ENCODE measurements around the gene EEF1A2. TPM values are rescaled to one million over a fixed set of nuclear protein-coding genes. Genes with fewer than 3 reads are reported as not detected.

EEF1A2 gene
- 88.1 and 91.0 TPM in 2 replicates for total RNA-seq (2014; rRNA removed; shearing (Covaris generic))

DNA sequence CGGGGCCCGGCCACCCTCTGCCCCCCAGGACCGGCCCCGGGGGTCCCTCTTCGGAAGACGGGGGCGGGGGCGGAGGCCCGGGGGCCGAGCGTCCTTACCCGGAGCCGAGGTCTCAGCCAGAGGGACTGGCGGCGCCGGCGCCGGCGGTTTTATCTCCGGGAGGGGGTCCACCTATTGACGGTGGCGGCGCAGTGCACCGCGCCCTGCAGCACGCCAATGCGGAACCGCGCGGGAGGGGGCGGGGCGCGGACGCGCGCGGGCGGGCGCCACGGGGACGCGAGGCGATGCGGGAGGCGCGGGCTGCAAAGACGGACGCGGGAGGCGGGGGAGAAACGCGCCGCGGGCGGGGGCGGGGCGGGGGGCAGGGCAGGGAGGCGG is at the start of gene EEF1A2:
Gene EEF1A2 (minus strand): TSS at position 124 of the 378 bp plus-strand sequence. CDS start 1,320 bp downstream, outside the sequence.
- DNase-seq (ENCODE audit: low spot score), result no peak

DNA sequence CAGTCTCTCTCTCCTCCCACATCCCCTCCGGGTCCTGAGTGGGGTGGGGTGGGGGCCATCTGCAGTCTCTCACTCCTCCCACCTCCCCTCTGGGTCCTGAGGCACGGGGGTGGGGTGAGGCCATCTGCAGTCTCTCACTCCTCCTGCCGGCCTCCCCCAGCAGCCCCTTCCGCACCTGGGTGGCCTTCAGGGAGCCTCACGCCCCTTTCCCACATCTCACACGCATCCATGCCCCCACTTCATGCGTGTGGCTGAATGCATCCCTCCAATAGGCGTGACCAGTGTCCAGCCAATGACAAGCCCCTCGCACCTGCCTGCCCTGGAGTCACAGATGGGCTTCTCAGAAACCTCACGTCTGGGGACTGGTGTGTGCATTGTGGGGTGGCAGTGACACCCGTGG is 49.7 kb upstream of the EEF1A2 start:
- no peak for DNase-seq (ENCODE audit: low spot score)

DNA sequence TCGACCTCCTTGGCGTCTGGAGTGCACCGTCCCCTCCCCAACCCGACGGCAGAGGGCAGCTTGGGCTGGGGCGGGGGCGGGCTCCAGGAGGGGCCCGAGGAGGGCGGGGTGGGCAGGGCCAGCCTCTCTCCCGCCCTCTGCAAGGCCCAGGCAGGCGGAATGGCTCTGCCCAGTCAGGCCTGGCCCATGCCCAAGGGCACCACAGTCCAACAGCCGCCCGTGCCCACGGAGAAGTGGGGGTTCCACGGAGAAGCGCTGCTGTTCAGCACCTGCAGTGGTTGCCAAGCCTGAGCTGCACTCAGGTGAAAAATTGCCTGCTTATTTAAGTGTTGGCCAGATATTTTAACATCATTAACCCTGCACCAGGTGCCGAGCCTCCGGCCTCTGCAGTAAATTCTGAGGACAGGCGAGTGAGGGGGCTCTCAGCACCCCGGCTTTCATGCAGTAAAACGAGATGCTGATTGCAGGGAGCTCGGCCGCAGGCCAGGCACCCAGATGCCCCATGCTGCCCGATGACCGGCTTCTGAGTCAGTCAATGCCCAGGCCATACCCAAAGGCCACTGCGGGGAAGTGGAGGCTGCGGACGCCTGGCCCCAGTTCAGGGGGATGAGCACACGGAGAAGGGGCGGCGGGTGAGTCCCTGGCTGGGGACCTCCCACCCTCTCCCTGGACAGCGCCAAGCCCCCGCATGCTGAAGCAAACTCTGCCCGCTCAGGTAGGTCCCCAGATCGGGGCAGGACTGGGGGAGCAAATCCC is 49.0 kb upstream of the EEF1A2 start, which contains the start of gene SRMS:
Gene SRMS (minus strand): TSS at position 25 of the 756 bp plus-strand sequence. CDS start 286 bp downstream, outside the sequence.
- DNase-seq (ENCODE audit: low spot score), result peak; percentile 26

DNA sequence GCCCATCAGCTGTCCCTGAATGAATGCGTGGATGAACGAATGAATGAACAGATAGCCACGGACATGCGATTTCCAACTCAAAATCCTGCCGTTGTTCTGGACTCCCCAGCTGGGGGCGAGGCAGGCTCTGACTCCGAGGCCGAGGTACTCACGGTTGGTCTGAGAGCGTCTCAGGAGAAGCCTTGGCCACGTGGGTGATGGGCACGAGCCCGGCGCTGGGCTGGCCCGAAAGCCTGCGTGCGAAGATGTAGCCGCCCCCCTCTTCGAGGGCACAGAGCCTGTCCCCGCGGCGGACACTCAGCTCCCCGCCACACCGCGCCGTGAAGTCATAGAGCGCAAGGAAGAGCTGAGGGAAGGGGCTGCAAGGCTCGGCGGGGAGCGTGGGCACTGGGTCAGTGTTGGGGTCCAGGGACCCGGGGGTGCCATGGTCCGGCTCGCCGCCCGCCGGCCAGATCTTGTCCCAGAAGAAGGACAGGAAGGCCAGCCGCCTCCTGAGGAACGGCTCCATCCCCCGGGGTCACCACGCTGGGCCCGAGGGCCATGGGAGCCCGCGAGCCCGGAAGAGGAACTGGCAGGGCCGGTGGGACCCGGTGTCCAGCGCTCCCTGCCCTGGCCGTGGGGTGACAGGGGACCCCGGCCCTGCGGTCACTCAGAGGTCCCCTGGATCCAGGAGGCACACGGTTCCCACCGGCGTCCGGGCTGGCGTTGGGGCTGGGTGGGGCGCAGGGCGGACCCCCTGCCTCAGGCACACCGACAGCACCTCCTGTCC is 48.3 kb upstream of the EEF1A2 start:
- DNase-seq (ENCODE audit: low spot score), result no peak

DNA sequence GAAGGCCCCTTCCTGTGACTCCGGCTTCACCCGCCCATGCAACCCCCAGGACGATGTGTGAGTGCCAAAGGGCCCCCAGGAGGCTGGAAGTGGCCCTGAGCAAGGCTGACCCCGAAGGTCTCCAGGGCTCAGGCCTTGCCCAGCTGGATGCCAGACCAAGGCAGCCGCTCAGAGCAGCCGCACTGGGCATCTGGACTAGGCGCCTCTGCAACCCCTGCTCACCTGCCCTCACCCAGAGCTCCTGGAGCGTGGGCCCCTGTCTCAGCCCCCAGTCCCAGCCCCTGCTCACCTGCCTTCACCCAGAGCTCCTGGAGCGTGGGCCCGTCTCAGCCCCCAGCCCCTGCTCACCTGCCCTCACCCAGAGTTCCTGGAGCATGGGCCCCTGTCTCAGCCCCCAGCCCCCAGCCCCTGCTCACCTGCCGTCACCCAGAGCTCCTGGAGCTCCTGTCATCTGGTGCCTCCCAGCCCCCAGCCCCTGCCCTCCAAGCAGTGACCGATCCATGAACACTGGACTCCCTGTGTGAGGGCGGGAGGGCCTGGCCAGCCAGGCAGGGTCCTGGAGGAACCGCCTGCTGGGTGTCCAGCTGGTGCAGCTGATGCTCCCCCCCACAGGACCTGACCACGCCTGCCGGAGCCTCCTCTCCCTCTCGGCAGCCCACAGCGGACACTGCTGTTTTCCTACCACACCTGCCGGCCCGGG is 47.5 kb upstream of the EEF1A2 start:
- DNase-seq (ENCODE audit: low spot score), result no peak

DNA sequence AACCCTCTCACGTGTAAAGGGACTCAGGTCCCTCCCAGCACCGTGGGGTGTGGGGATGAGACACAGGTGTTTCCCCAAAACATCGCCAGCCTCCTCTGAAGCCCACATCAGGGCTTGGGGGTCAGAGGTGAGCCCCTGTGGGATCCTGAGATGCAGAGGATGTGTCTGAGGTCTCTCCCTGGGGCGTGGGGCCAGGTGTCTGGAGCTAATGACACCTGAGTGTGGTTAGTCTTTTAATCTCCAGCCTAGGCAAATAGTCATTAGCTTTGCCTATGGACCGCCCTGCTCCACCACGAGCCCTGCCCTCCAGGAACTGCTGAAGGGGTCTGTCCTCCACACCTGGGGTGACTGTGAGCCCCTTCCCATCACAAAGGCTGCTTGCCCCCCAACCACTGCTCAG is 46.9 kb upstream of the EEF1A2 start:
- DNase-seq (ENCODE audit: low spot score), result no peak

DNA sequence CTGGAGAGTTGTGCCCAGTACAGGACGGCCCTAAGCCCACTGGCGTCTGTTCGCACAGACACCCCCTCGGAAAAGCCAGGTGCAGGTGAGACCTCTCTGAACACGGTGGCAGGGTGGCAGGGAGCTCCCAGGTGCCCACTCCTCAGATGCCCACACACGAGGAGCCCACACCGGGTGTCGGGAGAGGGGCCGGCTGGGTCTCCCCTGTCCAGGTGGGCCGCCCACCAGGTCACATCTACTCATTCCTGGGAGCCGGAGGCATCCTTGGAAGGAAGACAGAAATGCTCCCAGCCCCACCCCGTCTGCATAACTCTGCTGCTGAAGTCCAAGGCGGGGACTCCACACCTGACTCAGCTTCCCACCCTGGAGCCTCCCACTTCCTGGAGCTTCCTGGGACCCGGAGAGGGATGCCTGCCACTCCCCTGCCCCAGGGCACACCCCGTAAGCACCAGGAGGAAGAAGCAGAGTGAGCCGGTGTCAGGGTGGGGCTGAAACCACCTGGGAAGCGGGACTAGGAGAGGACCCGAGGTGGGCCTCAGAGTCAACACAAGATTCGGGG is 46.2 kb upstream of the EEF1A2 start:
- DNase-seq (ENCODE audit: low spot score), result peak; percentile 93

DNA sequence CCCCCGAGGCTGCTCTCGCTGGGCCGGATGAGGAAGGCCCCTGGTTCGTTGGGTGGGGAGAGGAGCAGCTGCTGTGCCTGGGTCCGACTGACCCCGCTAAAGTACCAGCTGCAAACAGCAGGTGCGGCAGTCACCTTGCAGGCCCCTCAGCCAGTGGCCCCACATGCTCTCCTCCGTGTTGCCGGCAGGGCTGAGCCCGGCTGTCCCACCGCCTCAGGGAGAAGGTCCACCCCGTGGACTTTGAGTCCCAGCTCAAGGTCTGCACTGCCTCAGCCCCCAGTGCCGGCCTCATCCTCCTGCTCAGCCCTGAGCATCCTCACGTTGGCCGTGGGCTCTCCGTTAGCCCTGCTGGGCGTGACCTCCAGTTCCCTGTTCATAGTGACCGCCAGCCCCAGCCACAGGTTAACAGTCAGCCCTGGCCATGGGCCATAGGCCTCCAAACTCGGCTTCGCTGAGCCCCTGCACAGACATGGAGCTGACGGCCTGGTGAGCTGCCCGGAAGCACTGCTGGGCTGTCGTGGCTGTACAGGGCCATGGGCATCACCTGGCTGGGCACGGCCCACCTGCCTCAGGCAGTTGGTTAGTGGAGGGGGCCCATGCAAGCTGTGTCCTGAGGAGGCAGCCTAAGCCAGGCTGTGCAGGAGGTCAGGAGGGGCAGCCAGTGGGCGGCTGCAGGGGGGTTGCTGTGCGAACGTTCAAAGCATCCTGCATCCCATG is 45.5 kb upstream of the EEF1A2 start:
- DNase-seq (ENCODE audit: low spot score), result no peak

DNA sequence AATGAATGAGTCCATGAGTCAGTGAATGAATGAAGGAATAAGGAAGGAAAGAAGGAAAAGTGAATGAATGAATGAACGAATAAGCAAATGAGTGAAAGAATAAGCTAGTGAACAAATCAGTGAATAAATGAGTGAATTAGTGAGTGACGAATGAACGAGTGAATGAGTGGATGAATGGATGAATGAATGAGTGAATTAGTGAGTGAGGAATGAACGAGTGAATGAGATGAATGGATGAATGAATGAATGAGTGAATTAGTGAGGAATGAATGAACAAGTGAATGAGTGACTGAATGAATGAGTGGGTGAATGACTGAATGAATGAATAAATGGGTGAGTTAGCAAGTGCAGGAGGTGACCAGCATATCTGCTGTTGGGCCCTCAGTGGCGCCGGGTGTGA is 44.9 kb upstream of the EEF1A2 start:
- DNase-seq (ENCODE audit: low spot score), result no peak

DNA sequence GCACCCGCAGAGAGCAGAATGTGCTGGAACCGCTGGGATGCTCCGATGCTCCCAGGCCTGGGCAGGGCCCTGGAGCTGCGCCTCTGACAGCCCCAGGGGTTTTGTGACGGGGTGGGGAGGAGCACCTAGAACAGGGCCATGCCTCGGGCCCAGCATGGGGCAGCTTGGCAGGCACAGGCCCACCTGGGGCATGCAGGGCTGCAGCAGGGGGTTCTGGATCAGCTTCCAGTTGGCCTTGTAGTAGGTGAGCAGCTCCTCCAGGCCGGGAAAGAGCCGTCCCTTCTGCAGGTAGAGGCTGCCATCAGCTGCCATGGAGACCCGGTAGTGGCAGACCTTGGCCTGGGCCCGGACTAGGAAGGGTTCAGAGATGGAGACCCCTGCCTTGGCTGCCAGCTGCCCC is 44.2 kb upstream of the EEF1A2 start:
- no peak for DNase-seq (ENCODE audit: low spot score)

DNA sequence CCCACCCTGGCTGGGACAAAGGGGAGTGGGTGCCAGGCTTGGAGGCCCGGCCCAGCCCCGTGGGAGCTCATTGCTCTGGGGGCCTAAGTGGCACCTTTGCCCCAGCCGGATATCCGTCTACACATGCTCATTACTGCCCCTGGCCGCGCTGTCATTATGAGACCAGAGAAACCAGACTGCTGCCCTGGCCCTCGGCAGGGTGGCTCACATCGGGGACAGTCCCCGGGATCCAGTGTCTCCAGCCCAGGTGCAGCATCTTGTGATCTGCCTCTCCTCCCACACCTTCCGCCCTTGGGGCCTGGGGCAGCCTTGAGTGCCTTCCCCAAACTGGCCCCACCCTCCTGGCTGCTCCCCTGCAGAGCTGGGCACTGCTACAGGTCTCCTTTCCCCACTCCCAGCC is 43.8 kb upstream of the EEF1A2 start:
- DNase-seq (ENCODE audit: low spot score), result no peak

DNA sequence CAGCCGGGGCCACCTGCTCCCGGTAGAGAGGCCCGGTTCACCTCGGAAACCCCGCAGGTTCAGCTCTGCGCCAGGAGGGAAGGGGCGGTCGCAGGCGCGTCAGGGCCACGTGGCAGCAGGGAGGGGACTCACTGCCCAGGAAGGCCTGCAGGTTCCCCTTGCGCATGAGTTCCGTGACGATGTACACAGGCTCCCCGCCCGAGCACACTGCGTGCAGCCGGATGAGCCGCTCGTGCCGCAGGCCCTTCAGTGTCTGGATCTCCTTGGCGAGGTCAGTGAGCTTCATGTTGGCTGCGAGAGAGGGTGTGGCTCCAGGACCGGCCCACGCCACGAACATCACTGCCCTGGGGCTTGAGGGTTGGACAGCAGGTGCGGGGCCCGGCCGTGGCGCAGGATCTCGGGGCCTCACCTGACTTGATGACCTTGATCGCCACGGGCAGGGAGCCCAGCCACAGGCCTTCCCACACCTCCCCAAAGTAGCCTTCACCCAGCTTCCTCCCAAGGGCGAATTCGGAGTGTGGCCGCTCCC is 43.2 kb upstream of the EEF1A2 start:
- no peak for DNase-seq (ENCODE audit: low spot score)

DNA sequence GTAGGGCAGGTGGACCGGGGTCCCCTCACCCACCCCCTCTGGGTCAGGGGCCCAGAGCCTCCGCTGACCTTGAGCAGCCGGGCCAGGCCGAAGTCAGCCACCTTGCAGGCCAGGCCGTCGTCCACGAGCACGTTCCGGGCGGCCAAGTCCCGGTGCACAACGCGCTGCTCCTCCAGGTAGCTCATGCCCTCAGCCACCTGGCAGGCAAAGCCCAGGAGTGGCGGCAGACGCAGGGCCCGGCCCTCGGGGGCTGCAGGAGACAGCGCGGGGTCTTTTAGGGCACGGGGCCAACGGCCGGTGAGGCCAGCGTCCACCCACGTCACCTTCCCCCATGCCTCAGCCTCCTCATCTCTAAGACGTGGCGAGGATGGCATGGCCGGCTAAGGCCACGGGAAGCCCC is 42.5 kb upstream of the EEF1A2 start:
- DNase-seq (ENCODE audit: low spot score), result no peak

DNA sequence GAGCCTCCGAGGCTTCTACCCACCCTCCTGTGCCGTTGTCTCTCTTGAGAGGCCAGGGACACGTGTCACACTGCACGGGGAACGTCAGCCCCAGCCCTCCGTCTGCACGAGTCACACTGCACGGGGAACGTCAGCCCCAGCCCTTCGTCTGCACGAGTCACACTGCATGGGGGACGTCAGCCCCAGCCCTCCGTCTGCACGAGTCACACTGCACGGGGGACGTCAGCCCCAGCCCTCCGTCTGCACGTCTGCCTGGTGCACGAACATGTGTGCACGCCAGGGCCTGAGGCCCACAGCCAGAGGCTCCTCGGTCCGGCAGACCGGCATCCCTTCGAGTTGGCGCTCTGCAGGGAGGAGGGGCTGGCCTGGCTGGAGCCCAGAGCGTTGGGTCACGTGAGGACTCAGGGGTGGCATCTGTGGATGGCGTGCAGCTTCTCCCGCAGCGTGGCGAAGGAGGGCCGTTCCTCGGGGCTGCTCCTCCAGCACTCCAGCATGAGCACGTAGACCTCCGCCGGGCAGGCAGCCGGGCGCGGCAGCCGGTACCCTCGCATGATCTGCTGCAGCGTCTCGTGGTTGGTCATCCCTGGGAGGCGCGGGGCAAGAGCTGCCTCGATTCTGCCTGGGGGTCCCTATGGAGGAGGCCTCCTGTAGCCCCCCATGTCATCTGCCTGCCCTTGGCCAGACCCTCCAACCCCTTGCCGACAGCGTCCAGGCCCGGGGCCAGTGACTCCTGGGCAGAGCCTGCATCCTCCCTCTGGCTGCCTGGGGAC is 41.7 kb upstream of the EEF1A2 start:
- no peak for DNase-seq (ENCODE audit: low spot score)

DNA sequence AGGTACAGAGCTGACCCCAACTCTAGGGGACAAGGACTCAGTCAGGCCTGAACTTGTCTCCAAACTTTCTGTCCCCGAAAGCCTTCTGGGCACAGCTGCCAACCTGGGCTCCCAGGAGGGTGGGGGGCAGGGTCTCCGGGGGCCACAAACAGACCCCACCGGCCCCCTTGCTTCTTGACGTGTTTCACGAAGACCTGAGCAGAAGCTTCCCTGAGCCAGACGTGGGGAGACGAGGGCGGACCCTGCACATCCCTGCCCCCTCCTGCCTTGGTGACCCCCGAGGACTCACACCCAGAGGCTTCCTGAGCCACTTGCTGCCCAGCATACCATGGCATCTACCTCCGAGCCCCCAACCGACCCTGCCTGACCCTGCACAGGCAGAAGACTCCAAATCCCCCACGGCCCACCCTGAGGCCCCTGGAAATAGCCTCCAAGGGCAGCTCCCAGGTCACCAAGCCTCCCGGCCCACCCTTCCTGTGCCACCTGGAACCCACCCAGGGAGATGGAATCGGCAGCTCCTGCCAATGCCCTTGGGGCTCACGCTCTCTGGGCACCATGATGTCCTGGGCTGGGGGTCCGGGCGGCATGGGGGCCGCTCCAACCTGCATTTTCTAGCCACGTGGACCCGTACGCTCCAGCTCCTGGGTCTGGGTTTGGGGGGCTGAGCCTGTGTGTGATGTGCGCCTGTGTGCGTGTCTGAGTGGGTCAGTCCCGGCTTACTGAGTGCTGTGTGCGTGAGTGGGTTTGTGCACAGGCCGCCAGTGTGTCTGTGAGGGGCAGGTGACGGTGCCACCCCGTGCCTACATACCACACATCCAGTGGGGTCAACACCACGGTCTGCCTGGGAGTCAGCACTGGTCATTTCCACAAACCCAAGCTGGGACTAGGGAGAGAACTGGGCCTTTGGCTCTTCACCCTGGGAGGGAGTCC is 40.8 kb upstream of the EEF1A2 start:
- DNase-seq (ENCODE audit: low spot score), result no peak

DNA sequence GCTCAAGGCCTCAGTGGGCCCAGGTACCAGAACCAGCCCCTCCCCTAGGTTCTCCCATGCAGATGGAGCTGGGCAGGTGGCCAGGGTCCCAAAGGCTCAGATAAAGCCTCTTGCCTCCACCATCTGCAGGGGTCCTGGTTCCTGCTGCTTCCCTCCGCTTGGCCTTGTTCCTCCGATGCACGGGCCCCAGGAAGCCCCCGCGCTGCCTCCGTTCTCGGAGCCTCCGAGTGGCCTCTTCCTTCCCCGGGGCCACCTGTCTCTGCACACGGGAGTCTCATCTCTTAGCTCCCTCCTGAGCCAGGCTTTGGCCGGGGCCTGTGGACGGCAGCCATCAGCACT is 40.2 kb upstream of the EEF1A2 start:
- DNase-seq (ENCODE audit: low spot score), result no peak

DNA sequence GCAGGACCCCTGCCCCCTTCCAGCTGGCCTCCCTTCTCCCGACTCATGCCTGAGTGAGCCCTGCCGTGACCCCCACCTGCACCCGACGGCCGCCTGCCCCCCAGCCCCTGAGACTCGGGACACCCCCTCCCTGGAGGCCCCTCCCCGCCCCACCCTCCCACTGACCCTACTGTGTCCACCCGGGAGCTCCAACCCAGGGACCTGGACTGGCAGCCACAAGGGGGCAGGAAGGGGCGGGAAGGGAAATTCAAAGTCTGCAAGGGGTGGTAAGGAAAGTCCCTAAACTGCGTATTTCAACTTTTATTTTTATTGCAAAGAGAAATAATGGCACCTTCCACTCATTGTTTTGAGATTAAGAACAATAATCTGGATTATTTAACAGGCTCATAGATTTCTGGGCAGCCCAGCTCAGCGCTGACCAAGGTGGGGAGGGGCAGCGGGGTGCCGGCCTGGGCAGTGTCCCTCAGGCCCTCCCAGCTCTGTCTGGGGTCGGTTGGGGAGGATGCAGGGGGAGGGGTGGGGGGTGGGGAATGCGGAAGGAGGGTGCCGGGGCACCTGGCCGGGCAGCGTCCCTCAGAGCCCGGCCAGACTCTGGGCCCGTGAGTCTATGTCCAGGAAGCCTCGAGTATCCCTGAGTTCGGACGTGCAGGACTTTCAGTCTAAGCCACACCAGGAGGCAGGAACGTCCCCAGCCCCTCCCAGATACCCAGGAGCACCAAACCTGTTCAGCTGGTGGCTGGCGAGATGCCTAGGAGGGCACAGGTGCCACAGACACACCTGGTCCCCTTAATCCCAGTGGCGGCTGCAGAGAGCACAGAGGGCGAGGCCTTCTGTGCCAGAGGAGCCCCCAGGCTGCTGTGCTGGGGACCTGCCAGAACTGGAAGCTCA is 39.6 kb upstream of the EEF1A2 start:
- DNase-seq (ENCODE audit: low spot score), result peak; percentile 63

DNA sequence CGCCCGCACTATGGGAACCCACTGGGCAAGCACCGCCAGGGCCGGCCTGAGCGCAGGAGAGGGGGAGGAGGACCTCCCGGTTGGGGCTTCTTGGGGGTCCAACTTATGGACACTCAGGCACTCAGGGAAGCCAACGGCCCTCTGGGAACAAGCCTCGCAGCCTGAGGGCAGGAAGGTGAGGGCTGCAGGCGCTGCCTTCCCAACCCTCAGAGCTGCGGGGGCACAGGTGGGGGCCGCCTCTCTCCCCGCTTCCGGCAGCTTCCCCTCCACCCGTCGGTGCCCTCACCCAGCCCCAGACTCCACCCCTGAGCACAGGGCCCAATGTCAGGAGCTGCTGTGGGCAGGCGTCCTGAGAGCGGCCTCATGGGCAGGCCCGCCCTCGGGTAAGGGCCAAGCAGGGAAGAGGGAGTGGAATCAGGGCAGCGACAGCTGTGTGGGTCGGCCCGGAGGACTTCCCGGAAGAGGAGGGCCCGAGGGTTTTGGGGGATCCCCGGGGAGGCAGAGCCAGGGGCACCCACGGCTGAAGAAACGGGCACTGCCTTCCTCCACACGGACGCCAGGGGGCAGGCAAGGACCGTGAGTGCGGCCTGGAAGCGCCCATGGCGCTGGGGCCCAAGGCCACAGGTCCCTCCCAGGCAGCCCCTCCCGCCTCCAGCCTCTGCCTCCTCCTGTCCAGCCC is 38.8 kb upstream of the EEF1A2 start:
- DNase-seq (ENCODE audit: low spot score), result peak; percentile 99

Measured in A172 (cell line).